GM11168 (cell line): ENCODE results near the gene ADCK2.
"Not testable (repeated sequence)": the region's sequence is repeated elsewhere in the genome, so short reads cannot be mapped to it uniquely, and the experiment has no call there.

ENCODE experiments used
- in situ Hi-C: fragments of 300-500 bp; cut with MboI; formaldehyde crosslinking; loops from one replicate; pipeline ENCODE4 v1.12.0; 2022; ENCODE audit warnings: low sequenced_read_pairs; ENCODE audit not compliant: unreplicated experiment

Gene ADCK2

DNA sequence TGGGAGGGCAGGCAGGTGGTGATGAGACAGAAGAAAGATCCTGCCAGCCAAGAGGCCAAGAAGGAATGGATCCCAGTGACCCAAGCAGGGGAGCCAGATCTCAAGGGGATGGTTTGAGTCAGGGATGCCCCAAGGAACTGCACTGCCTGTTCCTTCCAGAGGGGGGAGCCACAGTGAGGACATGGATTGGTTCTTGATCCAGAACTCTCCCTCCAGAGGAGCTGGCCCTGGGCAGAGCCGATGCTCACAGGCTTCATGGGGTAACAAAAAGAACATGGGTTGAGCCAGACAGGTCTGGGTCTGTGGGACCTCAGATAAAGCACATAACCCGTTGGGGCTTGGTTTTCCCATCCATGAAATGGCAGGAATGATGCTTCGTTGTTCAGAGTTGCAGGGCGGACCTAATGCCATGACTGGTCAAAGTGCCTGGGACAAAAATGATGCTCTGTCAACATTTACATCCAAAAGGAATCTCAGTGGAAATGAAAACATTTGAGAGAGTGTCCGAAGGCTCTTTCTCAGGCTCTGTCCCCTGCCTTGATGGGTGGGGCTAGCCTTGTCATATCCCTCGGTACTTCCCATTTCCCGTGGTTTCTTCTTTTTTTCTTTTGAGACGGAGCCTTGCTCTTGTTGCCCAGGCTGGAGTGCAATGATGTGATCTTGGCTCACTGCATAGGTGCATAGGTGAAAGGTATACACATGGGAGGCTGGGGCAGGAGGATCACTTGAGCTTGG, 27.4 kb upstream of the ADCK2 start:
- in situ Hi-C loops: no loop called here

DNA sequence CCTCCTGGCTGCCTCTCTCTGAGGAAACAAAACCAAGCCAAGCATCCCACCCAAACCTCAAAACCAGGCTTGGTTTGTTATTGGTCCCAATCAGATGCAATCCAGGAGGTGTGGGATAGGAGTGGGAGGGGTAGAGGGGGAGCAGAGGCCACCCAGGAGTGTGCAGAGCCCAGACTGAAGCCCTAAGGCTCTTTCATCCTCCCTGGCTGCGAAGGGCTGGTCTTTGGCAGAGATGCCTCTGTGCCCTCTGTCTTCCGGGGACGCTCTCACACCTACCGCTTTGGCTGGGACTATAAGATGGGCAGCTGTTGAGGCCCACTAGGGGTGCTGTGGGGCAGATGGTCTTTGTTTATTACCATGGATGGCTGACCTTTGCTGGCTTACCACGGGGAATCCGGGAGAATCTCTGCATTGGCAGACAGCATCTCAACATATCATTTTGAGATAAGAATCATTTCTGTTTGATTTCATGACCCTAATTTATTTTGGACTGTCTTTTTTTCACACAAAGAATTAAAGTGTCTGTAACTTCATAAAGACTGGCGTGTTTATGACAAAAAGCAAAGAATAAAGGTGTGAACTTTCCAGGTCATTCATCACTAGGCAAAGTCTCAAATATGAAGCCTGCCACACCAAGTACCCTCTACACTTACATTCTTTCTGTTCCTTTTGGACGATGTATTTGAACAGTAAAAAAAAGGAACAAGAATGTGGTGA, 25.7 kb upstream of the ADCK2 start:
- in situ Hi-C loops: no loop called here

DNA sequence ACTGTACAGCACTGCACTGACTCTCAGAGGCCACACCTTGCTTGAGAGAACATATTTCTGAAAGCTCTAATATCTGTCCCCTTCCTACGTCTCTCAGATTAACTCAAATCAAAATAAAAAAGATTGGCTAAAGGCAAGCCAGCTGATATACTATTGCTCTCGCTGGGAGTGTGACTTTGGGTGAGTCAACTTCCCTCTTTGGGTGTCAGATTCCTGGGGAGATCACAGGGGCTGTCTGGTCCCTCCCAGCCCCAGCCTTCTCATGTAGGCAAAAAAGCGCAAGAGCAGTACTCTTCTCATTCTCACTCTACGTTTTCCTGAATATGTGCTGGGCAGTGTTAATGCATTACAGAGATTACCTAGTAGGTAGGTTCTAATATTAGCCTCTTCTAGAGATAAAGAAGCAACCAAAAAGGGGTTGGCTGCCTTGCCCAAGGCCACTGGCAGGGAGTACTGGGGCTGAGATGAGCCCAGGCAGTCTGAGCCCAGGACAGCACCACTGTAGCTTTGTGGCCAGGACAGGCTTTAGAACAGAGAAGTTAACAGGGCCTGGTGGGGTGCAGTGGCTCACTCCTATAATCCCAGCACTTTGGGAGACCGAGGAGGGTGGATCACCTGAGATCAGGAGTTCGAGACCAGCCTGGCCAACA, 23.1 kb upstream of the ADCK2 start:
- in situ Hi-C loops: loop anchor here (10.0 kb wide), 1 partner anchor 135 kb away; no protein-coding TSS in a partner anchor

DNA sequence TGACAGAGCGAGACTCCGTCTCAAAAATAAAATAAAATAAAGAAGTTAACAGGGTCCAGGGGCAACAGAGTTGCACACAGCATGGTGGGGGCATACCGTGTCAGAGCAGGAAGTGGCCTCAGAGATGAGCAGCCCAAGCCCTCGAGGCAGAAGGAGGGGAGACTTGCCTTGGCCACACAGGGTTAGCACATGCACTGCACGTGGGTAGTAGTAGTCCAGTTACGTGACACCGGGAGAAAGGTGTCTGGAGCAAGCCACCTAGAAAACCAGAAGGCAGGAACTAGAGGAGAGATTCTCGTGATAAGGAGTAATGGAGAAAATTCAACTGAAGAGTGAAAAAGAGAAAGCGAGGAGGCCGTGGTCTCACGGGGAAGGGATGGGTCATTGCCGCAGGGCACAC, 22.4 kb upstream of the ADCK2 start:
- in situ Hi-C loops: loop anchor here (10.0 kb wide), 1 partner anchor 136 kb away; no protein-coding TSS in a partner anchor

DNA sequence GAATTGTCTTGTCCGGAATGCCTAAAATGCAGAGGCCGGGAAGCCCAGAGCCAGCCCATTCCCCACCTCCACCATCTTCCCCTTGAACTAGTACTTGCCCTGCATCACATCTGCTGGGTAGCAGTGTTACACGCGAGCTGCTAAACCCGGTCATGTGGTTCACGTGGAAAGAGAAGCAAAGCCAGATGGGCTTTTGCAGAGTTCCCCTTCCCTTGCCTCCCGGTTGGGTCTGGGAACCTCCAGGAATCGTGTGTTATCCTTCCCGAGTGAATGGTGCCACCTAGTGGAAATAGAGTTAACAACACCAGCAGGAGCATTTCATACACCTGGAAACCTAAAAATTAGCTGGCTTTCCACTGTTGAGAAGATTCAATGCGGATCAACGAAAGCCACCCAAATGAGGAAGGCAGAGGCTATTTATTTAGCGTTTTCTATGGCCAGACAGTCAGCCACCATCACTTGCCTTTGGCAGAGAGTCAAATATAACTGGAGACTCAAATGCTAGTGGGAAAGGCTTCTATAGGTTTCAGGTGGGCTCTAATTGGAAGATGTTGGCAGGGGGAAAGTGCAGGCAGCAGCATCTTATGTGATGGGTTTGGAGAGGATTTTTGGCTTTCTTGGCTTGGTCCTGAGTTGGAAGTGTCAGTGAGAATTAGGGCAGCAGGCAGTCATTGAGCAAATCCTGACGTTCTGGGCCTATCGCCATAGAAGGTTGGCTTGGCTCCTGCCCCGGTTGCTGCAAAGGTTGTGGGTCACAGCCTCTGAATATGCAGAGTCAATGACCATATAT, 19.2 kb upstream of the ADCK2 start:
- in situ Hi-C loops: loop anchor here (10.0 kb wide), 1 partner anchor 139 kb away; no protein-coding TSS in a partner anchor

DNA sequence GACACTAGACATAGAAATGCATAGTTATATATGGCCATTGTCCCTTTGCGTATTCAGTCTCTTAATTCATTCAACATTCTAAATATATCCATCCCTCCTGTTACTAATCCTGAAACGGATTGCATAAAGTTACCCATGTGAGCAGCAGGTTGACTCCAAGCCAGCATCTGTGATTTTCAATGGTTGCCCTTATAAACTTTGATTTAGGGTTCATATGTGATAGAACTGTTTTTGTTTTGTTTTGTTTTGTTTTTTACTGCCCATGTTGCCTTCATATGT, 18.7 kb upstream of the ADCK2 start:
- in situ Hi-C loops: loop anchor here (10.0 kb wide), 1 partner anchor 139 kb away; no protein-coding TSS in a partner anchor

DNA sequence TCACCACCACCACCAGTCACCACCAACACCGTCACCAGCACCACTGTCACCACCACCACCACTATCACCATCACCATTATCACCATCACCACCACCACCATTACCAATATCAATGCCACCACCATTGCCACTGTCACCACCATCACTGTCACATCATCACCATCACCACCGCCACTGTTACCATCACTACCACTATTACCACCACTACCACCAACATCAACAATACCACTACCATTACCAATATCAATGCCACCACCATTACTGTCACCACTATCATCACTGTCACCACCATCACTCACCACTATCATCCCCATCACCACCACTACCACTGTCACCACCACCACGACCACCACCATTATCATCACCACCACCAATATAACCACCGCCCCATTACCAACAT, 18.1 kb upstream of the ADCK2 start:
- in situ Hi-C loops: loop anchor here (10.0 kb wide), 1 partner anchor 140 kb away; no protein-coding TSS in a partner anchor

DNA sequence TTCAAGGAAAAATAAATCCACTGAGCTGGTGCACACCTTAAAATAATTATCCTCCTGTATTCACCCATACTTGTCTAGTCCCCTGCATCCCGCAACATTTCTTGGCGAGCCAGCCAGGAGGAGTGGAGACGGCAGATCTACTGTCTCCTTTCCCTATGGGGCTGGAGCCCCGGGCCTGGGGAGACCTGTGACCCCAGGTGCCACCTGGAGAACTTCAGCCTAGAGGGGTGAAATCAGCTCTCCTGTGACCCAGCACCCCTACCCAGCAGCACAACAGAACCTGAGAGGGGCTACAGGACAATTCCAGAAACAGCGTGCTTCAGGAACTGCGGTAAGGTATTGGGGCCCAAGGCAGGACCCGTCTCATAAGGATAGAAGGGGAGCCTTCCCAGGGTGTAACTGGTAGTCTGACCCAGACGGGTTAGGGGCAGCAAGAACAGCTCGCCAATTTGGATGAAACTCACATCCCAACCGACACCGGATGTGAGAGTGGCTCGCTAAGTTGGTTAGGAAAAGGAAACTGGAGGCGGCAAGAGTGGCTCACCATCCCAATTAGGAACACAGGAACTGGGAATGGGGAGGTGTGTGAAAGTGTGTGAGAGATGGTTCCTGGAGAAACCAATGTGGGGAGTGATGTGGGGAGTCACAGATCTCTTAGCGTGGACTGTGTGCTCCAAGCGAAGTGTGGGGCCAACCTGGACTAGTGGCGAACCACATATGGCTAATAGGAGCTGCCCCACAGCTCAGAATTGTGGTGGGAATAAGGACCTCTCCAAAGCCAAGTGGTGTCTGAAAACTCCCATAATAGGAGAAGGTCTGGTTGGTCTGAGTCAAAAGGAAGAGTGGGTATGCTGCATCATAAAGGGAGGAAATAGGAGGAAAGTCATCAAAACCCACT, 17.0 kb upstream of the ADCK2 start:
- in situ Hi-C loops: loop anchor here (10.0 kb wide), 1 partner anchor 141 kb away; no protein-coding TSS in a partner anchor

DNA sequence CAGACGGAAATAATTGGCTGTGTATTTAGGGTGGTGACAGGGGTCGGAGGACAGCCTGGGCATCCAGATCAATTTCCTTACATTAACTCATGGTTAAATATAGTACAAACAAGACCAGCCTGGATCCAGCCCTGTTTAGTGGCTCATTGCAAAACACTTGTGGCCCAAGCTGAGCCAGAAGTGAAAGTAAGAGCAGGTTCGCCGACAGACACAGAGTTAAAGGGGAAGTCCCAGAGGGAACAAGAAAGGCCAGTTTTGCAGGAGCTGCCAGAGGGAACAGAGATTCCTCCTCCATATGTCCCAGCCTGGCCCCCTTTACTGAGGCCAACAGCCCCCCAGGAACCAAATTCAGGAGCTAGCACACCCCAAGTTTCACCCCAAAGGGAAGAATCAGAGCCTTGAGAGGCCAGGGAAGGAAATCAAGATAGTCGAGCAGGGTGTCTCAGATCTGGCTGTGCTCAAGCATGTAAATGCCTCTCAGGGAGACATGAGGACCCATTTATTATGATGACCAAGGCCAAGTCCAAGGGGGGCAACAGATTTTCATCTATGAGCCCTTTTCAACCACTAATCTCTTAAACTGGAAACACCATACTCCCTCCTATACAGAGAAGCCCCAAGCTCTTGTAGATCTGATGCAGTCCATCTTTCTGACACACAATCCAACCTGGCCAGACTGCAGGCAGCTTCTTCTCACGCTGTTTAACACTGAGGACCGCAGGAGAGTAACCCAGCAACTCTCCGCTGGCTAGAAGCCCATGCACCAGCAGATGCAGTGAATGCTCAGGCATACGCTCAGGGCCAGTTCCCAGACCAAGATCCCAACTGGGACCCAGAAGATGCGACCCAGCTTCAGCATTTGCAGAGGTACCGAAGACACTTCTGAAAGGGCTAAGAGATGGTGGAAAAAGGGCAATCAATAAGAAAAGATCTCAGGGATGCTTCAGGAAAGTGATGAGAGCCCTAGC, 15.9 kb upstream of the ADCK2 start:
- in situ Hi-C loops: loop anchor here (10.0 kb wide), 1 partner anchor 142 kb away; no protein-coding TSS in a partner anchor

DNA sequence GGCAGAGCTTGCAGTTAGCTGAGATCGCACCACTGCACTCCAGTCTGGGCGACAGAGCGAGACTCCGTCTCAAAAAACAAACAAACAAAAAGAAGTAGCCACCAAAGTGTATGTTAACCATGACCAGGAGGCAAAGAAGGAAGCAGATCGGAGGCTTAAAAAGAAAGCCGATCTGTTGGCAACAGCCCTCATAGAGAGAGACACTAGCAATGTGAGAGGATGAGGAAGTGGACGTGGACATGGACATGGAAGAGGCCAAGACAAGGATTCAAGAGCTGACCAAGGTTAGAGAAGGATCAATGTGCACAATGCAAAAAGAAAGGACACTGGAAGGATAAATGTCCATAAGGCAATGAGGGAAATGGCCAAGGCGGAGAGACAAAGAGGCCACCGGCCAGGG, 14.9 kb upstream of the ADCK2 start:
- in situ Hi-C loops: loop anchor here (10.0 kb wide), 1 partner anchor 143 kb away; no protein-coding TSS in a partner anchor

DNA sequence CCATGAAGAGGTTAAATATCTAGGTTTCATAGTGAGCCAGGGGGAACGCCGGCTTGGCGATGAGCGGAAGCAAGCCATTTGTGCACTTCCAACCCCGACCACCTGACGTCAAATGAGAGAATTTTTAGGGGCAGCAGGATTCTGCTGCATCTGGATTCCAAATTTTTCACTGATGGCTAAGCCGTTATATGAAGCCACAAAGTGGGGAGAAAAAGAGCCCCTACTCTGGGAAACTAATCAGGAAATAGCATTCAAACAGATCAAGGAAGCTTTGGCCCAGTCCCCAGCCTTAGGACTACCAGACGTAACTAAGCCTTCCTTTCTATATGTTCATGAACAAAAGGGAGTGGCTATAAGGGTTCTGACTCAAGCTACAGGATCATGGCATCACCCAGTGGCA, 12.9 kb upstream of the ADCK2 start:
- in situ Hi-C loops: loop anchor here (10.0 kb wide), 1 partner anchor 145 kb away; no protein-coding TSS in a partner anchor

DNA sequence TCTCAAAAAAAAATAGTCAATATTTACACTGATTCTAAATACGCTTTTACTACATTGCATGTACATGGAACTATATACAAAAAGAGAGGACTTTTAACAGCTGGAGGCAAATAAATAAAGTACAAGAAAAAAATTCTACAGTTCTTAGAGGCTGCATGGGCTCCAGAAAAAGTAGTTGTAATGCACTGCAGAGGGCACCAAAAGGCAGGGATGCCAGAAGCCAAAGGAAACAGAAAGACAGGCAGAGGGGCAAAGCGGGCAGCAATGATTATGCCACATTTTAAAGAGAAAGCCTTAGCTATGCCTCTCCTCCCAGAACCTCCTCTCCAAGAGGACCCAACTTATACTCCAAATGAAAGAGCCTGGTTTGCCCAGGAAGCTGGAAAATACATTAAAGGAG, 11.6 kb upstream of the ADCK2 start:
- in situ Hi-C loops: no loop called here

DNA sequence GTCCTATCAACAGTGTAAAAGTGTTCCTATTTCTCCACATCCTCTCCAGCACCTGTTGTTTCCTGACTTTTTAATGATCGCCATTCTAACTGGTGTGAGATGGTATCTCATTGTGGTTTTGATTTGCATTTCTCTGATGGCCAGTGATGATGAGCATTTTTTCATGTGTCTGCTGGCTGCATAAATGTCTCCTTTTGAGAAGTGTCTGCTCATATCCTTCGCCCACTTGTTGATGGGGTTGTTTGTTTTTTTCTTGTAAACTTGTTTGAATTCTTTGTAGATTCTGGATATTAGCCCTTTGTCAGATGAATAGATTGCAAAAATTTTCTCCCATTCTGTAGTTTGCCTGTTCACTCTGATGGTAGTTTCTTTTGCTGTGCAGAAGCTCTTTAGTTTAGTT, 9.8 kb upstream of the ADCK2 start:
- in situ Hi-C loops: not testable (repeated sequence)

DNA sequence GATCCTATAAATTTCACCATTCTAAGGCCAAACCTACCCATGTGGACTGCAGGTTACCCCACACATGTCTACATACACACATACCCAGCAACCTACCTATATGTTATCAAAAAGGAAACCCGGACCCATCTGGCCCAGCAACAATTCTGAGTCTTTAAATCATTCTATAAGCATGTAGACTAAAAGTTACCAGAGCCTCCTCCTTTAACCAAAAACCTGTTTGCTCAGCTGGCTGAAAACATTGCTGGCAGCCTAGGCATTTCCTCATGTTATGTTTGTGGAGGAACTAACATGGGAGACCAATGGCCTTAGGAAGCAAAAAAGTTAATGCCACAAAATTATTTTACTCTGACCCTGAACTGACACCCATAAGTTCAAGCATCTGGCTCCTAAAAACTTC, 5.3 kb upstream of the ADCK2 start:
- in situ Hi-C loops: no loop called here

DNA sequence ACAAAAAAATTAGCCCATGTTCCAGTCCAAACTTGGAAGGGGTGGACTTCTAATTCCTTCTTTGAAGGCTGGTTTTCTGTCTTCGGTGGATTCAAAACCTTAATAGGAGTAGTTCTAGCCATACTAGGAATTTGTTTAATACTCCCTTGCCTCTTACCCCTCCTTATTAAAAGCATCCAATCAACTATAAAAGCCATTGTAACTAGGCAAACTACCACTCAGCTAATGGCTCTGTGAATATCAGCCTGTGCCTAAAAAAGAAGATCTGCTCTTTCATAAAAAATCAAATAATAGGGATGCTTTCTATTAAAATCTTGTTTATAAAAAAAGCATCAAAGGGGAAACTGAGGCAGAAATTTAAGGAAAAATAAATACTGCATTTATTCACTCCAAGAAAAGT, 4.1 kb upstream of the ADCK2 start:
- in situ Hi-C loops: no loop called here

DNA sequence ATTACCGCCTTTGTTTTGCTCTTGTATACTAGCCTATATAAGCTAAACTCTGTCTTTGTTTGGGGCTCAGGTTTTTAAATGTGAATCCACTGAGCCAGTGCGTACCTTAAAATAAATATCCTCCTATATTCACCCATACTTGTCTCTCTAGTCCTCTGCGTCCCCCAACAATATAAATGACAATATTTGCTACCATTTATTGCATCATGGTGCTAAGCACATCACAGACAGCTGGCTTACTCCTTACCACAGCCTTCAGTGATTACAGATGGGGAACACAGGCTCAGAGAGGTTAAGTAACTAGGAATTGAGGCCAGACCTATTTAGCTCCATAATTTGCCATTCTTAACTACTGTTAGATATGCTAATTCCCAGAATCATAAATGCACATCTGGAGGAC, 3.4 kb upstream of the ADCK2 start:
- in situ Hi-C loops: no loop called here

DNA sequence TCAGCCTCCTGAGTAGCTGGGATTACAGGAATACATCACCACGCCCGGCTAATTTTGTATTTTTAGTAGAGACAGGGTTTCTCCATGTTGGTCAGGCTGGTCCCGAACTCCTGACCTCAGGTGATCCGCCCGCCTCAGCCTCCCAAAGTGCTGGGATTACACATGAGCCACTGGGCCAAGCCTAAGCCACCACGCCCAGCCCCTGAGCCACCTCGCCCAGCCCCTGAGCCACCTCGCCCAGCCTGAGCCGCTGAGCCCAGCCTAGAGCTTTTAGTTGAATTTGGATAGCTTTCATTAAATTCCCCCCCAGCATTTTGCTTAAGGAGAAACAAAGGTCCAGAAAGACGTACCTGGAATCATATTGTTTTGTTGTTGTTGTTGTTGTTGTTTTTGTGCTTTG, 2.9 kb upstream of the ADCK2 start:
- in situ Hi-C loops: not testable (repeated sequence)

DNA sequence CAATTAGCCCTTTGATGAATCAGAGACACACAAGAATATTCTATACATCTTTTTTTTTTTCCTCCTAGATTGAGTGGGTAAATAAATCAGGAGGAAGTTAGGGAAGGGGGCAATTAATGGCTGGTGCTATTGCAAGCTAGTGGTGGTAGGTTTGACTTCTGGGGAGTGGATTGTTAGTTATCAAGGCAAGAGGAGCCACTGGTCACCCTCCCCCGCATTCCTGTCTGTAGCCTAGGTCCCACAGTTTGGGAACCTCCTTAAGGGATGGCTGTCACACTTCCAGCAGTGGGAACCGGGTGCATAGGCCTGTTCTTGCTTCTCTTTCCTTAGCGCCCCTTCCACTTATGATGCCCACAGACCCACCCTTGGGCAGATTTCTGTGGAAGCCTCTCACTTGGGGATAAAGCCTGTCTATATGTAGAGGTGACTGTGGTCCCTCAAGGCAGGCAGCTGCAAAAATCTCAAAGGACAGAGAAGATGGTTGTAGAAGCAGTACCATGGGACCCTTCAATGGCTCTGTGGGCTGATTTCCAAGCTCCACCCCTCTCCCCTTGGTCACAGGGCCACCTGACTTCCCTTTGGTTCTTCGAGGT, 2.3 kb upstream of the ADCK2 start:
- in situ Hi-C loops: no loop called here
